NCI-H446 treated with DMSO at 0.1 percent for 48 hours (cell line): ENCODE measurements around the gene ADAM19.

Experiments used
- DNase-seq: peaks from one replicate; lab custom pipeline; 2025; lab: John Stamatoyannopoulos, UW

Gene ADAM19

GRCh38 chr5:157596487-157596886 is 20.9 kb upstream of the ADAM19 start:
- no peak for DNase-seq

- DNase-seq: no peak
Observed at GRCh38 chr5:157594675-157595459, 19.3 kb upstream of the ADAM19 start.

GRCh38 chr5:157594257-157594656 is 18.7 kb upstream of the ADAM19 start:
- no peak for DNase-seq

- DNase-seq: no peak
Observed at GRCh38 chr5:157593052-157593757, 17.6 kb upstream of the ADAM19 start.

GRCh38 chr5:157592594-157592993 is 17.0 kb upstream of the ADAM19 start:
- DNase-seq: no peak

- no peak for DNase-seq
Observed at GRCh38 chr5:157590478-157590877, 14.9 kb upstream of the ADAM19 start.

GRCh38 chr5:157584628-157585027 is 9.1 kb upstream of the ADAM19 start:
- DNase-seq: no peak

- no peak for DNase-seq
Observed at GRCh38 chr5:157582731-157583620, 7.4 kb upstream of the ADAM19 start.

GRCh38 chr5:157581901-157582300 is 6.3 kb upstream of the ADAM19 start:
- no peak for DNase-seq

- DNase-seq: no peak
Observed at GRCh38 chr5:157578079-157578780, 2.7 kb upstream of the ADAM19 start.

GRCh38 chr5:157576678-157577077 is 1.1 kb upstream of the ADAM19 start:
- no peak for DNase-seq

- no peak for DNase-seq
Observed at GRCh38 chr5:157574456-157575380, 857 bp downstream of the ADAM19 start.

GRCh38 chr5:157571357-157571827 is 4.2 kb downstream of the ADAM19 start:
- DNase-seq: no peak

- no peak for DNase-seq
Observed at GRCh38 chr5:157570531-157571200, 4.9 kb downstream of the ADAM19 start.

- no peak for DNase-seq
Observed at GRCh38 chr5:157568720-157569119, 6.9 kb downstream of the ADAM19 start.

- no peak for DNase-seq
Observed at GRCh38 chr5:157568222-157568621, 7.4 kb downstream of the ADAM19 start.

- no peak for DNase-seq
Observed at GRCh38 chr5:157566902-157567489, 8.6 kb downstream of the ADAM19 start.

- DNase-seq: no peak
Observed at GRCh38 chr5:157563929-157564716, 11.5 kb downstream of the ADAM19 start.
